ENCODE measurements around the gene PTPRE.

Gene PTPRE

DNA sequence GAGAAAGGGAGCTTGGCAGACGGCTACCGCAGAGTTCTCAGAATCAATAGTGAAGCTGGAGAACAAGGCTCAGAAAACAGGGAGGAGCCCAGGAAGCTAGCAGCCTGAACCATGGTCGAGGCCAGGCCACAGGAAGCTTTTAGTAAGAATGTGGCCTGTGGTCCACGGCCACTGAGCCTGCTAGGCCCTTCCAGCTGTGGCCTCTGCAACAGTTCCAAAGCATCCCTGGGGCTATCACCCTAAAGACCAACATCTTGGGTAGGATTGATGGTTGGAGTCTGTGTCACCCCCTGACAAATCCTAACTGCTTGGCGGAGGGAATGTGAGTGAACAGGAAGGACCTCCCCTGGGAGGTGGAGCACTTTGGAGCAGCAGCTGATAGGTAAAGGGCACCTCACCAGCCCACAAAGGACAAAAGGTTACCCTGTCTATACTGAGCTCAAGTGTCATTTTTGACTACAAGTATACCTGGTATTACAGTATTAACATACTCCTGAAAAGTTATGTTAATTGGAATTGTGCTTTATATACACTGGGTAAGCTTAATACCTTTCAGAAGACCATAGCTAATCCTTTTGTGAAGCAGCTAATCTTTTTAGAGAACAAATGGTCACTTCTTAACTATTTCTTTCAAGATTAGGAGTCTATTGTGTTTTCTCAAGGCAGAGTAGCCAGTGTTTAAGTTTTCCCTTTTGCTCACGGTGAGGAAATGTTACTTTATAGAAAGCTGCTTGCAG, 18.7 kb downstream of the PTPRE start:
- TF ChIP-seq, protein P1, sequence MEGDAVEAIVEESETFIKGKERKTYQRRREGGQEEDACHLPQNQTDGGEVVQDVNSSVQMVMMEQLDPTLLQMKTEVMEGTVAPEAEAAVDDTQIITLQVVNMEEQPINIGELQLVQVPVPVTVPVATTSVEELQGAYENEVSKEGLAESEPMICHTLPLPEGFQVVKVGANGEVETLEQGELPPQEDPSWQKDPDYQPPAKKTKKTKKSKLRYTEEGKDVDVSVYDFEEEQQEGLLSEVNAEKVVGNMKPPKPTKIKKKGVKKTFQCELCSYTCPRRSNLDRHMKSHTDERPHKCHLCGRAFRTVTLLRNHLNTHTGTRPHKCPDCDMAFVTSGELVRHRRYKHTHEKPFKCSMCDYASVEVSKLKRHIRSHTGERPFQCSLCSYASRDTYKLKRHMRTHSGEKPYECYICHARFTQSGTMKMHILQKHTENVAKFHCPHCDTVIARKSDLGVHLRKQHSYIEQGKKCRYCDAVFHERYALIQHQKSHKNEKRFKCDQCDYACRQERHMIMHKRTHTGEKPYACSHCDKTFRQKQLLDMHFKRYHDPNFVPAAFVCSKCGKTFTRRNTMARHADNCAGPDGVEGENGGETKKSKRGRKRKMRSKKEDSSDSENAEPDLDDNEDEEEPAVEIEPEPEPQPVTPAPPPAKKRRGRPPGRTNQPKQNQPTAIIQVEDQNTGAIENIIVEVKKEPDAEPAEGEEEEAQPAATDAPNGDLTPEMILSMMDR (IDR thresholded peaks at IDR 0.05; ENCODE audit: insufficient read depth, missing control alignments), result no peak
- FAIRE-seq, result no peak
- DNase-seq (ENCODE audit: insufficient read length, low spot score), result no peak

DNA sequence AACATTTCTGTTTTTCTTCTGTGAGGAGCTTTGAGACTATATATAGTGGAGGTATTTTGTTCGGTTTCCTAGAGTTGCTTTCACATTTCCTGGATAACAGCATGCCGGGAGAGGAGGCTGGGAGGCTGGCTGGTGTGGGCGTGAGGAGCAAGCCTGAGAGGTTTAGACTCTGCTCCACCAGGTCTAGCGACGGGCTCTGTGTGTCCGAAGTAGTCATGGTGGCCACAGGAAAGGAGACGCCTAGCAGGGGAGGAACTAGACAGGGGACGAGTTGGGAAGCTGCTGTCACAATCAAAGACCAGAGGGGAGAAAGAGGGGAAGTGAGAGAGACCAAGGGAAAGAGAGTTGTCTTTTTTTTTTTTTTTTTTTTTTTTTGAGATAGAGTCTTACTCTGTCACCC, 19.6 kb downstream of the PTPRE start:
- no peak for FAIRE-seq
- TF ChIP-seq, protein P1 (IDR thresholded peaks at IDR 0.05; ENCODE audit: insufficient read depth, missing control alignments), result no peak
- no peak for DNase-seq (ENCODE audit: insufficient read length, low spot score)

DNA sequence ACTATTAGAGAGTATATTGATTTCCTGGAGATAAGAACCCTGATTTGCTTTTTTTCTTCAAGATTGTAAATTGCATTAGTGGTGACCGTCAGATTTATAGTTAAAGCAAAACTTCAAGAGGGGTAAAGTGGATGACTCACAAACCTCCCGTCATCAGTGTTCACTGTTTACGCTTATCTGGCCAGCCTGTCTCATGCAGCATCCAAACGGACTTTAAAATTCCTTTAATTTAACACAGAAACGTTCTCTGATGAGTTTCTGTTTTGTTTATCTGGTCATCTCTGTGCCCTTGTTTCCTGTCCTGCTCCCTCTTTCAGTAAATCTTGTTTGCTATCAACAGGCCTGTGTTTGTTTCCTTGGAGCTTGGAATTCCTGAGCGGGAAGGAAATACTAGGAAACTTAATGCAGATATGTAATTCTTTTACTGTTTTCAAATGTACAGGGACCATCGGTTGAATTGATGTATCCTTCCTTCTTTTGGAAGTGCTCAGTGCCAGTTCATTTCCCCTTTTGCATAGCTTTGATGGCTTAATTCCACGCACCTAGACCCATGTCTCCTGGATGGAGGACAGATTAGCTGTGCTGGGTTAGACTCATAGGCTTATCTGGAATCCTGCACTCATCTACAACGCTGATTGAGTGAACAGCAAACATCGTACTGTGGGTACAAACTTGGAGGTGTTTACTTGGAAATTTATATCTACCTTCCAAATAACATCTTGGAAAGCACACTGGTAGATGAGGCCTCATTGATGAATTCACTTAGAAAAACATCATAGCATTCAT, 21.3 kb downstream of the PTPRE start:
- FAIRE-seq, result no peak
- TF ChIP-seq, protein P1 (IDR thresholded peaks at IDR 0.05; ENCODE audit: insufficient read depth, missing control alignments), result no peak
- DNase-seq (ENCODE audit: insufficient read length, low spot score), result no peak

DNA sequence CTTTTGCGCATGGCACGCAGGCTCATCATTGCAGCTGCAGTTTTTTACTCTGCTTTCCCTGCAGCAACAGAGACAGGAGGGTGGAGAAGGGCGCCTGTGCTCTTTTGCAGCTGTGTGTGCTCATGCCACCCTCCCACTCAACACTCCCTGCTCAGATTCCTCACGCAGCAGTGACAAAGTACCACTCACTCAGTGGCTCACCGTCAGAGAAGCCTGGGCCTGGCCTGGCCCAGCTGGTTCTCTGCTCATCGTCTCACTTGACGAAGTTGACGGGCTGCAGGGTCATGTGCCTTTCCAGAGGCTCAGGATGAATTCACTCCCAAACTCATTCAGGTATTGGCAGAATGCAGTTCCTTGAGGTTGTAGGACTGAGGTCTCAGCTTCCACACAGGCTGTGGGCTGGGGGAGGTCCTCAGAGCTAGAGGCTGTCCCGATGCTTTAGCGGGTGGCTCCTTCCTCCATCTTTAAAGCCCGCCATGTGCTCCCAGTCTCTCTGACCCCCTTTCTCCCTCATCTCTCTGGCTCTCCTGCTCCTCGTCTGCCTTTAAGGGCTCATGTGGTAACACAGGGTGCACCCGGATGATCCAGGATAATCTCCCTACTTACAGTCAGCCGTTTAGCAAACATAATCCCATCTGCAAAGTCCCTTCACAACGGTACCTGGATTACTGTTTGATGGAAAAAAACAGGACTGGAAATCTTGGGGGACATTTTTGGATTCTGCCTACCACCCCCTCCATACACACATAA, 25.8 kb downstream of the PTPRE start:
- TF ChIP-seq, protein P1 (IDR thresholded peaks at IDR 0.05; ENCODE audit: insufficient read depth, missing control alignments), result no peak
- no peak for DNase-seq (ENCODE audit: insufficient read length, low spot score)
- FAIRE-seq, result no peak

DNA sequence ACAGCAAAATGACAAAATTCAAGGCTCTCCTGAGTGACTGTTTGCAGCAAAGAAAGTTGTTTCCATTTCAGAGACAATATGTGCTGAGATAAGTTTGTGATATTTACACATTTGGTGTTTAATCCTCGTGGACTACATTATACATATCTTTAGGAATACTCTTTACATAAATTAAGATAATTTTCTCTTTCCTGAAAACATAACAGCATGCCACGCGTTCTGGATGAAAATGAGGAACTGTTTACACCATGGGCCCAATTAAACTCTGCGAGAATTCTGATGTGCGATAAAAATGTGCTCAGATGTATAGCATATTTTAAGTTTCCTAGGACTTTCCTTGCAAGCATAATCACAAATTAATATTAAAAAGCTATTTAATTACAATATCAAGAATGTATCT, 26.4 kb downstream of the PTPRE start:
- DNase-seq (ENCODE audit: insufficient read length, low spot score) (no peak), FAIRE-seq (no peak)
- TF ChIP-seq, protein P1 (IDR thresholded peaks at IDR 0.05; ENCODE audit: insufficient read depth, missing control alignments), result no peak

DNA sequence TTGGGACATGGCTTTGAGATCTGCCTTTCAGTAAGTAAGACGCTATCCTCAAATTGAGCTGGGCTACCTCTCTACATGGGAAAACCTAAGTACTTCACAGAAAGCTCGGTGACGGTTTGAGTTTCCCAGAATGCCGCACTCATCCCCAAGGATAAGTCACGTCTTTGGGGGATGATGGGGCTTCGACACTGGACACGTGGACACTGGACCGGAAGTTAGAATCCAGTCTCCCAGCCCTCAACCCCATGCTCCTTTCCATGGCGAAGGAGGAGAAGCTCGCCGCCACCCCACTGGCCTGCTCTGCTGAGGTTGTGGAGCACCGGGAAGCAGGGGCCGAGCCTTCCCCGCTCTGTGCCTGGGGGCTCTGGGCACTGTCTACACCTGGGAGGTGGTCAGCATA, 27.5 kb downstream of the PTPRE start:
- TF ChIP-seq, protein P1 (IDR thresholded peaks at IDR 0.05; ENCODE audit: insufficient read depth, missing control alignments), result no peak
- no peak for FAIRE-seq
- no peak for DNase-seq (ENCODE audit: insufficient read length, low spot score)
